ENCODE results near the gene CBLIF.

GRCh38 chr11:59802639-59803176 is 42.6 kb downstream of the CBLIF start:
- TF ChIP-seq POLR2A (IDR thresholded peaks at IDR 0.05; ENCODE audit: low read depth, low read length) (no peak), TAF1 (IDR thresholded peaks at IDR 0.05; ENCODE audit: low read depth, low read length) (no peak), SPI1 (IDR thresholded peaks at IDR 0.05; ENCODE audit: low read depth, low read length) (no peak), POLR2AphosphoS5 (IDR thresholded peaks at IDR 0.05; ENCODE audit: low read depth, low read length) (no peak)

All from GM12891 (cell line).